ENCODE measurements around the gene DENND5A. TPM values are rescaled to one million over a fixed set of nuclear protein-coding genes. Genes with fewer than 3 reads are reported as not detected.
A peak's percentile ranks its signal among the peaks of the same experiment; 100 is the strongest.

Gene DENND5A
- polyA plus RNA-seq (2013, experiment 1 of 4), result 113 TPM
- 94.5 TPM for polyA plus RNA-seq (2013, experiment 2 of 4)
- 99.3 TPM for polyA plus RNA-seq (2013, experiment 3 of 4)
- polyA plus RNA-seq (2013, experiment 4 of 4), result 98.4 TPM

DNA sequence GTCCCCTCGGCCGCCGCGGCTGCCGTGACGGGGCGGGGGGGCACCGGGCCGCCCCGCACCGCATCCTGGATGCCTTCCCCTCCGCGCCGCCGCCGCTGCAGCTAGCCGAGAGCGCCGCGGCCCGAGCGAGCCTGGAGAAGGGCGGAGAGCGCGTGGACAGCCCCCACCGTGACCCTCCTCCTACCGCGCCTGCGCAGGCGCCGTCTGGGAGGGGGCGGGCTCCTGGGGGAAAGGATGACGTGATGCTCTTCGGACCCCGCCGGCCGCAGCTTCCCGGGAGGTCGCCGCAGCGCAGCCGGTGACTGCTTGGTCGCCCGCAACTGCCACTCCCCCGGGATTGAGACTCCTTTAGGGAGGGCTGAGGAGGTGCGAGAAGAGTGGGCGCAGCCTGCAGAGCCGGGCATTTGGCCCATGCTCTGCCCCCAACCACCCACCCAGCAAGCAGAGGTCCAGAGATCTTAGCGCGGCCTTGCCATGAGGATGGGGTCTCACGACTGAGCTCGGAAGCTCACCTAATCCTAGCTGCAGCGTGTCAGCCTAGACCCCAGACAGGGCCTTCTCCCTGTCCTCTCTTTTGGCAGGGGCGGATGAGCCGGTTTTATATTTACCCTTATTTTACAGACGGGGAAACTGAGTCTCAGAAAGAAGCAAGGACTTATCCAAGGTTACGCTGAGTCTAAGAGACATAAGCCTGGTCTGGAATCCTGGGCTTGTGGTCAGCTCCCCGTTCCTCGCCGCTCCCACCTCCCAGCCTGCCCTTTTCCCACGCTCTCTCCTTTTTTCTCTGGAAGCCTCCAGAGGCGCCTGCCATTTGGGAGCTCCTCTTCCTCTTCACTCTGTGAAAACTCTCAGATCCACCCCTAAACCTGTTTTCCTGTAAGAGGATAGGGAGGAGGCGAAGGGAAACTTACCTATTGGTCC, at the start of gene DENND5A:
Gene DENND5A, minus strand, starts transcription at position 140 of the 921 bp plus-strand sequence. CDS start 281 bp downstream, outside the sequence.
- WGBS, 2 experiments, result 6% methylated on average over 63 of the region's 63 CpGs
- peak within 1 kb of the TSS; percentile 55 for H3K27ac ChIP-seq (ENCODE audit: insufficient read depth, low read depth, low read length, poor library complexity, severe bottlenecking)
- H3K4me1 ChIP-seq (ENCODE audit: control insufficient read depth, insufficient read depth, low read length), result no peaks in the 10 kb centered on the region

DNA sequence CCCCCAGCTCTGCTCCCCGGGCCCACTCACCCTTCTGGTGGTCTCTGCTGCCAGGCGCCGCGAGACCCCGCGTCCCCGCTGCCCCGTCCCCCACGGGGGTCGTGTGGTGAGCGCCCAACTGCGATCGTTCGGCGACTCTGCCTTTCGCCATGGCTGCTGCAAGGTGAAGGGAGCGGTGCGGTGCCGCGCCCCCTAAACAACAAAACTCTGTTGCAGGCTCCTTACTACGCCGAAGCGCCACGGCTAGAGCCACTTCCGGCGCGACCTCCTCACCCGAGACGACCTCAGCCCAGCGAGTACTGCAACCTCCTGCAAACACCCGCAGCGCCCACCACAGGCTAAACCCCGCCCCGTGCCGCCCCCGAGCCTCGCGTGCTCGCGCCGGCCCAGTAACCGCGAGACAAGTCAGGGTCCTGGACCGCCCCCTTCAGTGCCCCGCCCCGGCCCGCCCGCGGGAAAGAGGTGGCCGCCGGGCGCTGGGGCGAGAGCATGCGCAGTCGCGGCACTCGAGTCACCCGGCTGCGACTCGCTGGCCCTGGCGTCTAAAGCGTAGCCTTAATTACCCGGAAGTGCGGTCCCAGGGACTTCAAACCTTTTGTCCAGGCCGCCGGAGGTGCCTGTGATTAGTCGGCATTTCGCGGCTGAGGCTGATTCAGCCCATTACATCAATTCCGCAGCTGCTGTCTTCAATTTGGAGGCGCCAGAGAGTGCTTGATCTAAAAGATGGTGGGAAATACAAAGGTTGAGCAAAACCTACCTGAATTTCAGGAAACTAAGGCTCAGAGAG, 49.3 kb upstream of the DENND5A start, which contains the start of gene TMEM41B:
Gene TMEM41B, minus strand, starts transcription at position 303 of the 787 bp plus-strand sequence. Its CDS starts 152 bp downstream, at position 151.
- Histone ChIP-seq H3K27me3 (ENCODE audit: control insufficient read depth, insufficient read depth, low read length, poor library complexity, severe bottlenecking) (no peaks in the 10 kb centered on the region), H3K27ac (ENCODE audit: insufficient read depth, low read depth, low read length, poor library complexity, severe bottlenecking) (peak within 1 kb of the TSS; percentile 96), H3K4me1 (ENCODE audit: control insufficient read depth, insufficient read depth, low read length) (no peaks in the 10 kb centered on the region), H3K9me3 (ENCODE audit: control insufficient read depth, low read length) (no peaks in the 10 kb centered on the region), H3K4me3 (ENCODE audit: insufficient read depth, low read depth, low read length) (peak within 1 kb of the TSS; percentile 83), H3K36me3 (ENCODE audit: control insufficient read depth, insufficient read depth, low read length) (no peaks in the 10 kb centered on the region)
- WGBS, 2 experiments, result 0% methylated on average over 71 of the region's 71 CpGs

More for the DNA sequence above, at the start of gene DENND5A:
- Histone ChIP-seq H3K4me3 (ENCODE audit: insufficient read depth, low read depth, low read length) (peak within 1 kb of the TSS; percentile 92), H3K9me3 (ENCODE audit: control insufficient read depth, low read length) (no peaks in the 10 kb centered on the region), H3K27me3 (ENCODE audit: control insufficient read depth, insufficient read depth, low read length, poor library complexity, severe bottlenecking) (no peaks in the 10 kb centered on the region), H3K36me3 (ENCODE audit: control insufficient read depth, insufficient read depth, low read length) (no peaks in the 10 kb centered on the region)

DNA sequence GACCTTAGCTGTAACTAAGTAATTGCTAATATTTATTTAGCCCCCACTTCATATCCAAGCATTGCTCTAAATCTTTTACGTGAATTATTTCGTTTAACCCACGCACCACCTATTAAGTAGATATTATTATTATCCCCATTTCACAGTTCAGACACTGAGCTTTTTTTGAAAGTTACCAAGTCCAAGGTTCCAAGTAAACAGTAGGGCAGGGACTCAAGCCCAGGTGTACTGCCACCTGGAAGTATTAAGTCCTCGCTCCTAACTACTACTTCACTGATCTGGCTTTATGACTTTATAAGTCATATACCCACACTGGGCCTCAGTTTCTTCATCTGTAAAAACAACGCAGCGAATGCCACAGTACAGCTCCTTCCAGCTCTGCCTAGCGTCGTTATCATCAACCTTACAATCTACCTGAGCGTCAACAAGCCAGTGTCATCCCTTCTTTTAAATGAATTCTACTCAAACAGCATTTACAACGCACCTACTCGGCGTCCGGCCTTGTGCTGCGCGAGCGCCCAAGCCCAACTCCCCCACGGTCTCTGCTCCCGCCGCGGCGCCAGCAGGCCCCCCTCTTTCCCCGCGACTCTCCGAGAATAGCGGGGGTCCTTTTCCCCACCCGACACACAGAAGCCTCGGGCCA, 48.6 kb upstream of the DENND5A start:
- H3K4me3 ChIP-seq (ENCODE audit: insufficient read depth, low read depth, low read length), result peak overlapping the region; percentile 83
- no peaks in the 10 kb centered on the region for H3K4me1 ChIP-seq (ENCODE audit: control insufficient read depth, insufficient read depth, low read length)
- H3K27me3 ChIP-seq (ENCODE audit: control insufficient read depth, insufficient read depth, low read length, poor library complexity, severe bottlenecking), result no peaks in the 10 kb centered on the region
- no peaks in the 10 kb centered on the region for H3K36me3 ChIP-seq (ENCODE audit: control insufficient read depth, insufficient read depth, low read length)
- H3K9me3 ChIP-seq (ENCODE audit: control insufficient read depth, low read length), result no peaks in the 10 kb centered on the region
- WGBS, 2 experiments, result 0 to 1% methylated on average over 27 of the region's 27 CpGs
- H3K27ac ChIP-seq (ENCODE audit: insufficient read depth, low read depth, low read length, poor library complexity, severe bottlenecking), result peak overlapping the region; percentile 64

GRCh38 chr11:9310485-9311090, 45.4 kb upstream of the DENND5A start:
- WGBS, 2 experiments, result 99 to 100% methylated on average over 2 to 3 of the region's 3 CpGs
- no peaks in the 10 kb centered on the region for H3K36me3 ChIP-seq (ENCODE audit: control insufficient read depth, insufficient read depth, low read length)
- no peaks in the 10 kb centered on the region for H3K27me3 ChIP-seq (ENCODE audit: control insufficient read depth, insufficient read depth, low read length, poor library complexity, severe bottlenecking)
- H3K4me3 ChIP-seq (ENCODE audit: insufficient read depth, low read depth, low read length), result no peak overlapping the region
- H3K27ac ChIP-seq (ENCODE audit: insufficient read depth, low read depth, low read length, poor library complexity, severe bottlenecking), result no peak overlapping the region
- H3K4me1 ChIP-seq (ENCODE audit: control insufficient read depth, insufficient read depth, low read length), result no peaks in the 10 kb centered on the region
- no peaks in the 10 kb centered on the region for H3K9me3 ChIP-seq (ENCODE audit: control insufficient read depth, low read length)

- no peaks in the 10 kb centered on the region for H3K27me3 ChIP-seq (ENCODE audit: control insufficient read depth, insufficient read depth, low read length, poor library complexity, severe bottlenecking)
- no peaks in the 10 kb centered on the region for H3K9me3 ChIP-seq (ENCODE audit: control insufficient read depth, low read length)
- H3K4me1 ChIP-seq (ENCODE audit: control insufficient read depth, insufficient read depth, low read length), result no peaks in the 10 kb centered on the region
- no peaks in the 10 kb centered on the region for H3K36me3 ChIP-seq (ENCODE audit: control insufficient read depth, insufficient read depth, low read length)
- WGBS, 2 experiments, result 100% methylated on average over 1 to 2 of the region's 3 CpGs
- no peak overlapping the region for H3K27ac ChIP-seq (ENCODE audit: insufficient read depth, low read depth, low read length, poor library complexity, severe bottlenecking)
- no peak overlapping the region for H3K4me3 ChIP-seq (ENCODE audit: insufficient read depth, low read depth, low read length)
These were observed 39.0 kb upstream of the DENND5A start for GRCh38 chr11:9304178-9304577.

DNA sequence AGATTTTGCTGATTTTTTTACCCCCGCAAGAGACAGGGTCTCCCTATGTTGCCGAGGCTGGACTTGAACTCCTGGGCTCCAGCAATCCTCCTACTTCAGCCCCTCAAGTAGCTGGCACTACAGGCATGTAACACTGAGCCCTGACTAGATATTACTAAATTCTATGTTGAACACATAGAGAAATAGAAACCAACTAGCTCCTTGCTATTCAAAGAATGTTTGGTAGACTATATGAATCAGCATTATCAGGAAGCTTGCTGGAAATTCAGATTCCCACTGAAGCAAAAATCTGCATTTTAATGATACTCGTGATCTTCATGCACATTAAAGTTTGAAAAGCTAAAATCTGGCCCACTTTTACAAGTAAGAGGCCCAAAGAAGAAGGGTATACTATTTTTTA, 37.3 kb upstream of the DENND5A start:
- Histone ChIP-seq H3K4me1 (ENCODE audit: control insufficient read depth, insufficient read depth, low read length) (no peaks in the 10 kb centered on the region), H3K27ac (ENCODE audit: insufficient read depth, low read depth, low read length, poor library complexity, severe bottlenecking) (no peak overlapping the region), H3K4me3 (ENCODE audit: insufficient read depth, low read depth, low read length) (no peak overlapping the region), H3K36me3 (ENCODE audit: control insufficient read depth, insufficient read depth, low read length) (no peaks in the 10 kb centered on the region), H3K9me3 (ENCODE audit: control insufficient read depth, low read length) (no peaks in the 10 kb centered on the region), H3K27me3 (ENCODE audit: control insufficient read depth, insufficient read depth, low read length, poor library complexity, severe bottlenecking) (no peaks in the 10 kb centered on the region)
- WGBS, 2 experiments, result no CpG with 5 or more reads among the region's 3 CpGs

DNA sequence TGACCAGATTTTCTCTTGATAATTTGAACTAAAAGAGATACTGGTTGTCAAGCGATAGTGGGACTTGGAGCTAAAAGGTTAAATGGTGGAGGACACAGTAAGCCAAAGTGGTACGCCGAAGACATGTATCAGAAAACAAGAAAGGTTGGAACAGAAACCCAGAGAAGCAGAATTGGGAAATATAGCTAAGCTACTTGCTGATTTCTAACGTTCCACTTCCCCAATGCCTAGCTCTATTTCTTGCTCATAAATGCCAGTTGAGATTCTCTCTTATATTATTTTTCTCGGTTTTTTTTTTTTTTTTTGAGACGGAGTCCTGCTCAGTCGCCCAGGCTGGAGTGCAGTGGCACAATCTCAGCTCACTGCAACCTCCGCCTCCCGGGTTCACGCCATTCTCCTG, 36.6 kb upstream of the DENND5A start:
- Histone ChIP-seq H3K4me3 (ENCODE audit: insufficient read depth, low read depth, low read length) (no peak overlapping the region), H3K27me3 (ENCODE audit: control insufficient read depth, insufficient read depth, low read length, poor library complexity, severe bottlenecking) (no peaks in the 10 kb centered on the region), H3K36me3 (ENCODE audit: control insufficient read depth, insufficient read depth, low read length) (no peaks in the 10 kb centered on the region), H3K9me3 (ENCODE audit: control insufficient read depth, low read length) (no peaks in the 10 kb centered on the region), H3K4me1 (ENCODE audit: control insufficient read depth, insufficient read depth, low read length) (no peaks in the 10 kb centered on the region), H3K27ac (ENCODE audit: insufficient read depth, low read depth, low read length, poor library complexity, severe bottlenecking) (no peak overlapping the region)
- 89 to 94% methylated on average over 5 to 6 of the region's 10 CpGs for WGBS, 2 experiments

- no peak overlapping the region for H3K4me3 ChIP-seq (ENCODE audit: insufficient read depth, low read depth, low read length)
- no peaks in the 10 kb centered on the region for H3K36me3 ChIP-seq (ENCODE audit: control insufficient read depth, insufficient read depth, low read length)
- no peak overlapping the region for H3K27ac ChIP-seq (ENCODE audit: insufficient read depth, low read depth, low read length, poor library complexity, severe bottlenecking)
- 93 to 98% methylated on average over 7 of the region's 7 CpGs for WGBS, 2 experiments
- H3K27me3 ChIP-seq (ENCODE audit: control insufficient read depth, insufficient read depth, low read length, poor library complexity, severe bottlenecking), result no peaks in the 10 kb centered on the region
- H3K9me3 ChIP-seq (ENCODE audit: control insufficient read depth, low read length), result no peaks in the 10 kb centered on the region
- no peaks in the 10 kb centered on the region for H3K4me1 ChIP-seq (ENCODE audit: control insufficient read depth, insufficient read depth, low read length)
These were observed 28.5 kb upstream of the DENND5A start for GRCh38 chr11:9293646-9294045.

- H3K4me3 ChIP-seq (ENCODE audit: insufficient read depth, low read depth, low read length), result no peak overlapping the region
- H3K9me3 ChIP-seq (ENCODE audit: control insufficient read depth, low read length), result no peaks in the 10 kb centered on the region
- 92 to 97% methylated on average over 13 to 14 of the region's 14 CpGs for WGBS, 2 experiments
- H3K4me1 ChIP-seq (ENCODE audit: control insufficient read depth, insufficient read depth, low read length), result no peaks in the 10 kb centered on the region
- no peaks in the 10 kb centered on the region for H3K36me3 ChIP-seq (ENCODE audit: control insufficient read depth, insufficient read depth, low read length)
- no peak overlapping the region for H3K27ac ChIP-seq (ENCODE audit: insufficient read depth, low read depth, low read length, poor library complexity, severe bottlenecking)
- H3K27me3 ChIP-seq (ENCODE audit: control insufficient read depth, insufficient read depth, low read length, poor library complexity, severe bottlenecking), result no peaks in the 10 kb centered on the region
These were observed 20.9 kb upstream of the DENND5A start for GRCh38 chr11:9285850-9286587.

Data from ectodermal cell (in vitro differentiated cells).